HG03558 (cell line): ENCODE data around the gene MBOAT1.

Experiments used
- ATAC-seq: cut with Tn5 transposase; IDR thresholded peaks from one replicate; pipeline ENCODE4 v1.9.1; 2021; ENCODE audit warnings: moderate number of reproducible peaks; ENCODE audit not compliant: unreplicated experiment; ENCODE audit errors: extremely low read depth

Gene MBOAT1

GRCh38 chr6:20058121-20058905 lies 154.0 kb downstream of the MBOAT1 start:
- no peak for ATAC-seq

- peak; percentile 57 for ATAC-seq
Measured at GRCh38 chr6:20056350-20056992, 155.8 kb downstream of the MBOAT1 start.

GRCh38 chr6:20055916-20056315 lies 156.4 kb downstream of the MBOAT1 start:
- no peak for ATAC-seq
